T-cell (primary cell): ENCODE measurements around the gene TSPAN14. TPM values are rescaled to one million over a fixed set of nuclear protein-coding genes. Genes with fewer than 3 reads are reported as not detected.

ENCODE experiments used
- ATAC-seq, 4 experiments: fragments of 200-7000 bp in 3 of 4; fragments of 150-1000 bp in 1 of 4; cut with Tn5 transposase; replicated peaks in 1 of 4; 1 replicate in 3 of 4; 2 replicates in 1 of 4; pipeline ENCODE4 v1.10.0; 2021; ENCODE audit warnings: moderate library complexity in 3 of 4, mild to moderate bottlenecking in 2 of 4, moderate number of reproducible peaks in 1 of 4
- CTCF ChIA-PET, 2 donors: fragments of 300-600 bp; sonication (Branson Sonifier 250); formaldehyde crosslinking; loops; one replicate each; lab custom pipeline; 2022; ENCODE audit warnings: antibody characterized with exemption in 2 of 2; lab: Charles Lee
- POLR2A ChIA-PET, 2 donors: fragments of 300-600 bp; sonication (Branson Sonifier 250); formaldehyde crosslinking; loops; one replicate each; lab custom pipeline; 2022; ENCODE audit warnings: antibody characterized with exemption in 2 of 2; lab: Charles Lee
- DNase-seq, 35 experiments: peaks; one replicate each; pipeline versions ENCODE4 v3.0.0 to v3.0.0-alpha.2; 2013 to 2023
- H3K27ac ChIP-seq: one replicate; pipeline ENCODE4 v1.5.1; 2013; ENCODE audit warnings: low read length
- H3K27me3 ChIP-seq, 2 experiments: replicated peaks in 1 of 2; 1 replicate in 1 of 2; 2 replicates in 1 of 2; pipeline versions ENCODE4 v1.6.1 to v1.7.0; 2013; ENCODE audit warnings: low read length in 1 of 2, mixed read lengths in 1 of 2; ENCODE audit not compliant: control insufficient read depth in 2 of 2, insufficient read depth in 2 of 2; ENCODE audit errors: extremely low read depth in 1 of 2
- H3K36me3 ChIP-seq, 2 donors: 1 replicate in 1 of 2; 2 replicates in 1 of 2; pipeline versions ENCODE4 v1.6.1 to v1.7.0; 2013; ENCODE audit warnings: low read length in 1 of 2; ENCODE audit not compliant: control insufficient read depth in 2 of 2, insufficient read depth in 1 of 2; ENCODE audit errors: extremely low read depth in 1 of 2
- H3K4me1 ChIP-seq, 2 experiments: 1 replicate in 1 of 2; 2 replicates in 1 of 2; pipeline versions ENCODE4 v1.6.1 to v1.7.0; 2013; ENCODE audit warnings: low read length in 2 of 2, mixed read lengths in 1 of 2; ENCODE audit not compliant: insufficient read depth in 2 of 2, control insufficient read depth in 1 of 2; ENCODE audit errors: extremely low read depth in 1 of 2
- H3K4me3 ChIP-seq, 2 donors: 1 replicate in 1 of 2; 2 replicates in 1 of 2; pipeline versions ENCODE4 v1.5.1 to v1.7.0; 2013; ENCODE audit warnings: mild to moderate bottlenecking in 2 of 2, low read length in 1 of 2, moderate library complexity in 1 of 2; ENCODE audit not compliant: control insufficient read depth in 1 of 2; ENCODE audit errors: extremely low read depth in 1 of 2
- H3K9me3 ChIP-seq: 2 replicates; pipeline ENCODE4 v1.7.0; 2013
- H3K27ac Mint-ChIP-seq, 2 donors: one replicate each; pipeline ENCODE4 v1.8.0; 2020 to 2021; ENCODE audit warnings: mild to moderate bottlenecking in 2 of 2, mixed read lengths in 2 of 2
- H3K27me3 Mint-ChIP-seq, 2 donors: one replicate each; pipeline ENCODE4 v1.8.0; 2021 to 2022; ENCODE audit warnings: mixed read lengths in 2 of 2
- H3K36me3 Mint-ChIP-seq: one replicate; pipeline ENCODE4 v1.8.0; 2021; ENCODE audit warnings: mixed read lengths
- H3K4me1 Mint-ChIP-seq, 3 donors: one replicate each; pipeline ENCODE4 v1.8.0; 2020 to 2022; ENCODE audit warnings: mixed read lengths in 3 of 3, mild to moderate bottlenecking in 1 of 3
- H3K4me3 Mint-ChIP-seq, 3 donors: one replicate each; pipeline ENCODE4 v1.8.0; 2020 to 2022; ENCODE audit warnings: mild to moderate bottlenecking in 3 of 3, mixed read lengths in 3 of 3, moderate library complexity in 3 of 3
- H3K9me3 Mint-ChIP-seq, 3 donors: one replicate each; pipeline ENCODE4 v1.8.0; 2020 to 2022; ENCODE audit warnings: mixed read lengths in 3 of 3
- WGBS: methylation state at CpG from one replicate; pipeline ENCODE4 v1.1.5; 2013; ENCODE audit warnings: missing lambda C conversion rate; ENCODE audit not compliant: insufficient coverage; 5-methylcytosine and 5-hydroxymethylcytosine counted together
- total RNA-seq, 35 experiments: library from RNA in 6 of 35; stranded (reverse) in 6 of 35; fragments of 120-200 nt in 1 of 35; gene quantifications; one replicate each; pipeline versions ENCODE4 v1.2.1 to v1.2.4 and lab custom pipeline; 2013 to 2026

Gene TSPAN14
- total RNA-seq, 5 donors from 2014 or later (not counting 1 experiment from before 2014, with no cell fraction given), result 130 to 204 (median 194) TPM

DNA sequence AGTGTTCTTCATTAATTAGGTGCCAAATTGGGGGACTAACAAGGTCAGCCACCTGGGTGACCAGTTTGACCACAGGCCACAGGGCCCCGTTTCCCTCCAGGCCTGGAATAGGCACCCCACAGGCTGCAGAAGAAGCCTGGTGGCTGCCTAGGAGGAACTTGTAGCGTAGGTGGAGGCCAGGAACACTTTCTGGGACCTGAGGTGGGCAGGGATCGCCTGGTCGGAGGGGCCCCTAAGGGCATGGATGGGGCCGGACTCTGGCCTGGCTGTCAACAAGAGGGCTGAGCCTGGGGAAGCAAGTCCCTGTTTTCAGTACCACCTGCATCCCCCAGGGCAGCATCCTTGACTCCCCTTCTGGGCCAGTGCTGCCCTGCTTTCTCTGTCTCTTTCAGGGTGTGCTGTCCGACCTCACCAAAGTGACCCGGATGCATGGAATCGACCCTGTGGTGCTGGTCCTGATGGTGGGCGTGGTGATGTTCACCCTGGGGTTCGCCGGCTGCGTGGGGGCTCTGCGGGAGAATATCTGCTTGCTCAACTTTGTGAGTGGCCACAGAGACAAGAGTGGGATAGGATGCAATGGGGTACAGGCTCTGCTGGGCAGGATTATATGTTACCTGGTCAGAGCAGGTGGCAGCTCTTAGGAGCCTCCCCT, 52.9 kb downstream of the TSPAN14 start:
- Histone ChIP-seq H3K27me3 (no peaks in the 10 kb centered on the region), H3K27ac (no peak overlapping the region), H3K36me3 (peaks cover 14 to 71% of the 10 kb centered on the region in 2 donors), H3K9me3 (no peaks in the 10 kb centered on the region), H3K4me3 (no peak overlapping the region), H3K4me1 (peaks cover 36 to 74% of the 10 kb centered on the region in 2 experiments)
- POLR2A ChIA-PET, result interaction anchor here in 1 of 2 donors (0.6 kb wide), 1 partner anchor 51 kb away, joined by 3 read pairs; no protein-coding TSS in a partner anchor
- CTCF ChIA-PET, result interaction anchor here (0.5 to 7.7 kb wide), 10 partner anchors 15 to 129 kb away, joined by 3 to 109 read pairs (median 6); no protein-coding TSS in a partner anchor
- WGBS, result 97% methylated on average over 12 of the region's 13 CpGs
- peaks cover 22% of the 10 kb centered on the region for H3K36me3 Mint-ChIP-seq
- H3K27ac Mint-ChIP-seq, result peak overlapping the region in 1 of 2 donors; percentile 46
- no peaks in the 10 kb centered on the region for H3K27me3 Mint-ChIP-seq
- no peaks in the 10 kb centered on the region for H3K9me3 Mint-ChIP-seq
- no peak for DNase-seq
- H3K4me3 Mint-ChIP-seq, result no peak overlapping the region
- peaks cover 69 to 75% (median 72%) of the 10 kb centered on the region in 3 donors for H3K4me1 Mint-ChIP-seq
- no peak for ATAC-seq

DNA sequence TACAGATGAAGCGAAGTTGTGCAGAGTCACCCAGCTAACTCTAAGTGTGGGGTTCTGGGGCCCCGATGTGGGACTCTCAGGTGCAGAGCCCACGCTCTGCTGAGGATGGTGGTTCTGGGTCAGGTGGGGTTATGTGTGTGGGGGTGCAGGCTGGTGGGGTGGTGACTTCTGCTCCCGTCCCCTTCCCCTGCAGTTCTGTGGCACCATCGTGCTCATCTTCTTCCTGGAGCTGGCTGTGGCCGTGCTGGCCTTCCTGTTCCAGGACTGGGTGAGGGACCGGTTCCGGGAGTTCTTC, 54.9 kb downstream of the TSPAN14 start:
- no peaks in the 10 kb centered on the region for H3K27me3 ChIP-seq
- Mint-ChIP-seq H3K4me3 (no peak overlapping the region), H3K27me3 (no peaks in the 10 kb centered on the region), H3K27ac (peak overlapping the region in 1 of 2 donors; percentile 84), H3K36me3 (peaks cover 33% of the 10 kb centered on the region), H3K9me3 (no peaks in the 10 kb centered on the region), H3K4me1 (peaks cover 52 to 63% (median 54%) of the 10 kb centered on the region in 3 donors)
- no peak overlapping the region for H3K4me3 ChIP-seq
- ATAC-seq (no peak), DNase-seq (no peak)
- H3K36me3 ChIP-seq, result peaks cover 17 to 90% of the 10 kb centered on the region in 2 donors
- peaks cover 17 to 57% of the 10 kb centered on the region in 2 experiments for H3K4me1 ChIP-seq
- H3K27ac ChIP-seq, result no peak overlapping the region
- H3K9me3 ChIP-seq, result no peaks in the 10 kb centered on the region
- 94% methylated on average over 7 of the region's 8 CpGs for WGBS
- ChIA-PET POLR2A (no interaction called here), CTCF (interaction anchor here in 1 of 2 donors (0.5 to 7.7 kb wide), 2 partner anchors 65 to 156 kb away, joined by 3 to 109 read pairs; no protein-coding TSS in a partner anchor)

DNA sequence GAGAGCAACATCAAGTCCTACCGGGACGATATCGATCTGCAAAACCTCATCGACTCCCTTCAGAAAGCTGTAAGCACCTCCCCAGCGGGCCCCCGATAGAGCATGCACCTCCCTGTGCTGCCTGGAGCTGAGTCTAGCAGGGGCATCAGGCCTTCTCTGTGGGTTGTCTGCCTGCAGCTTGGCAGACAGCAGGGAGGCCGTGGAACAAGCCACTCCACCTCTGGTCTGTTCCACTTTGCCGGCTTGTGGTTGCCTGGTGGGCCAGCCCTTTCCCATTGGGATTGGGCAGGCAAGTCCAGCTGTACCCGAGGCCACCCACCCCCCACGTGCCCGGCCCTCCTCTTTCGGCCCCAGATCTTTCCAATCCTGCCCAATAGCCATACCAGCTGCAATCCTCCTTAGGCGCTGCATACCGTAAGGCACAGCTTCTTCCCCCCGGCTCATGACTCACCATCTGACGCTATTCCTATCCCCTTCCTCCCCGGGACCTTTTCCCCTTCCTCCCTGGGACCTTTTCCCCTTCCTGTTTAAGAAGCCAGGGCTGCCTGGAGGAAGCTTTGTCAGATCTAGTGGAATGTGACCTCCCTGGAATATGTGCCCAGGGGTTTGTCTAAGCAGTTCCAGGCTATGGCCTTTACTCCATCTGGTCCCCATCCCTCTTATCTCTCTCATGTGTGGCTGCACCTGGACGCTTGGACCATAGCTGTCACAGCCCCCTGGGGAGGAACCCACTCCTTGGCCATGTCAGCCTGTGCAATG, 55.5 kb downstream of the TSPAN14 start:
- DNase-seq (peak in 1 of 35 experiments; percentile 12), ATAC-seq (no peak)
- H3K27me3 Mint-ChIP-seq, result no peaks in the 10 kb centered on the region
- peaks cover 47 to 62% (median 49%) of the 10 kb centered on the region in 3 donors for H3K4me1 Mint-ChIP-seq
- no peak overlapping the region for H3K27ac ChIP-seq
- H3K27ac Mint-ChIP-seq, result peak overlapping the region; percentile 80 to 84
- no peaks in the 10 kb centered on the region for H3K27me3 ChIP-seq
- CTCF ChIA-PET, result interaction anchor here (1.3 to 7.7 kb wide), 4 partner anchors 65 to 131 kb away, joined by 5 to 109 read pairs (median 6); no protein-coding TSS in a partner anchor
- H3K4me3 Mint-ChIP-seq, result no peak overlapping the region
- H3K4me1 ChIP-seq, result peaks cover 12 to 51% of the 10 kb centered on the region in 2 experiments
- H3K36me3 ChIP-seq, result peaks cover 12 to 92% of the 10 kb centered on the region in 2 donors
- WGBS, result 89% methylated on average over 11 of the region's 18 CpGs
- H3K9me3 ChIP-seq, result no peaks in the 10 kb centered on the region
- no peaks in the 10 kb centered on the region for H3K9me3 Mint-ChIP-seq
- POLR2A ChIA-PET, result no interaction called here
- peaks cover 39% of the 10 kb centered on the region for H3K36me3 Mint-ChIP-seq
- H3K4me3 ChIP-seq, result no peak overlapping the region

DNA sequence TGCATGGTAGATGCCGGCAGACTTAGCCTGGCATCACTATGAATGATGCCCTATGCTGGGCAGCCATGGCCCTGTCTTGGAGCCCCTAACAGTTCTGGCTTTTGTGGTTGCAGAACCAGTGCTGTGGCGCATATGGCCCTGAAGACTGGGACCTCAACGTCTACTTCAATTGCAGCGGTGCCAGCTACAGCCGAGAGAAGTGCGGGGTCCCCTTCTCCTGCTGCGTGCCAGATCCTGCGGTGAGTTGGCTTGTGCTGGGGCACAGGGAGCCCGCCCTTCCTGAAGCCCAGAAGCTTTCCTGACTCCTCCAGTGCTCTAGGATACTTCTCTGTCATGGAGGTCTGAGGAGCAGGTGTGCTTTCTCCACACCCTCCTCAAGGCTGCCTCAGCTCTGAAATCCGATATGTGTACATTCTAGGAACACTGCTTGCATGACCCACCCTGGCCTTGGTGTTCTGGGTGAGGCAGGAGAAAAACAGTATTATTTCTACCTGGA, 58.0 kb downstream of the TSPAN14 start:
- H3K27me3 ChIP-seq, result no peaks in the 10 kb centered on the region
- H3K9me3 Mint-ChIP-seq, result no peaks in the 10 kb centered on the region
- WGBS, result 97% methylated on average over 6 of the region's 10 CpGs
- H3K27ac ChIP-seq, result peak overlapping the region; percentile 18
- H3K27ac Mint-ChIP-seq, result peak overlapping the region; percentile 88 to 92
- H3K4me3 Mint-ChIP-seq, result peak overlapping the region in 1 of 3 donors; percentile 26
- peaks cover 47% of the 10 kb centered on the region for H3K36me3 Mint-ChIP-seq
- no peak overlapping the region for H3K4me3 ChIP-seq
- ATAC-seq, result no peak
- H3K27me3 Mint-ChIP-seq, result no peaks in the 10 kb centered on the region
- DNase-seq, result no peak
- ChIA-PET POLR2A (interaction anchor here (0.7 to 0.9 kb wide), 3 partner anchors 67 to 418 kb away, joined by 3 to 6 read pairs (median 3); no protein-coding TSS in a partner anchor), CTCF (interaction anchor here (0.7 to 1.9 kb wide), 5 partner anchors 11 to 104 kb away, joined by 3 to 10 read pairs (median 3); partner anchors contain the start of gene PRXL2A (in 1 of the 2))
- H3K36me3 ChIP-seq, result peaks cover 14 to 94% of the 10 kb centered on the region in 2 donors
- no peaks in the 10 kb centered on the region for H3K9me3 ChIP-seq
- peaks cover 35 to 54% (median 39%) of the 10 kb centered on the region in 3 donors for H3K4me1 Mint-ChIP-seq
- H3K4me1 ChIP-seq, result peaks cover 3 to 31% of the 10 kb centered on the region in 2 experiments

DNA sequence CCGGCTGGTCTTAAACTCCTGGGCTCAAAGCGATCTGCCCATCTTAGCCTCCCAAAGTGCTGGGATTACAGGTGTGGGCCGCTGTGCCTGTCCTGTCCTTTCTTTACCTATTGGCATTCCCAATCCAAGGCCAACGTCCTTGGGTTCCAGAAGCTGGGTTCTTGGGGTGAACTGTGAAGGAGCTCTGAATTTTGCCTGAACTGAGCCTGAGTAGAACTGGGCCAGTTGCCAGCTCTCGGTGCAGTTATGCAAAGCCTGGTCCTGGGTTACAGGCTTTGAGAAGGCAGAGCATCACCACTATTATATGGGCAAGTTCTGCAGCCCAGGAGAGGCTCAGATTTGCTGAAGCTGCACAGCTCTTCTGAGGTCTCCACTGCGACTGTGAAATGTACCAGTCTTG, 59.0 kb downstream of the TSPAN14 start:
- H3K9me3 Mint-ChIP-seq, result no peaks in the 10 kb centered on the region
- DNase-seq, result no peak
- no peak overlapping the region for H3K4me3 ChIP-seq
- H3K36me3 Mint-ChIP-seq, result peaks cover 53% of the 10 kb centered on the region
- ChIA-PET CTCF (interaction anchor here (0.6 to 1.4 kb wide), 2 partner anchors 10 to 17 kb away, joined by 3 to 4 read pairs; no protein-coding TSS in a partner anchor), POLR2A (no interaction called here)
- peaks cover 22 to 96% of the 10 kb centered on the region in 2 donors for H3K36me3 ChIP-seq
- no peak for ATAC-seq
- peak overlapping the region in 1 of 2 donors; percentile 88 for H3K27ac Mint-ChIP-seq
- H3K9me3 ChIP-seq, result no peaks in the 10 kb centered on the region
- H3K27me3 ChIP-seq, result no peaks in the 10 kb centered on the region
- H3K4me1 Mint-ChIP-seq, result peaks cover 33 to 60% (median 35%) of the 10 kb centered on the region in 3 donors
- H3K27me3 Mint-ChIP-seq, result no peaks in the 10 kb centered on the region
- H3K27ac ChIP-seq, result no peak overlapping the region
- peaks cover 3 to 31% of the 10 kb centered on the region in 2 experiments for H3K4me1 ChIP-seq
- no peak overlapping the region for H3K4me3 Mint-ChIP-seq
- WGBS, result no CpG with 5 or more reads among the region's 6 CpGs

DNA sequence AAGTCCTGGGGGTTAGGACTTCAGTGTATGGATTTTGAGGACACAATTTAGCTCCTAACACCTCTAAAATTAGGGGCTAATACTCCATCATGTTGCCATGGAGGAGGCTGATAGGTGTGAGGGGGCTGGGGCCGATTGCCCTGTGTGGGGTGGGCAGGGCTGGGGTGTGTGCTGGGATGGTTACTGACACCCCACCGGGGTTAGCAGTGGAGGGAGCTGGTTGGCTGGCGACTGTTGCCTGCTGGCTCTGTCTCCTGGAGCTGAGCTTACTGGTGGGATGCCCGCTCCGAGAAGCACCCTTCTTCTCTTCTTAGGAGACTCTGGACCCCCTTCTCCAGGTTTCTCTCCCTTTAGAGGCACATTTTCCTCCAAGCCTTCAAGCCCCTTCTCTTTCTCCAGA, 61.4 kb downstream of the TSPAN14 start:
- Histone ChIP-seq H3K27ac (no peak overlapping the region), H3K4me3 (no peak overlapping the region), H3K4me1 (peaks cover 3 to 25% of the 10 kb centered on the region in 2 experiments), H3K36me3 (peaks cover 22 to 97% of the 10 kb centered on the region in 2 donors), H3K27me3 (no peaks in the 10 kb centered on the region), H3K9me3 (no peaks in the 10 kb centered on the region)
- H3K27me3 Mint-ChIP-seq, result no peaks in the 10 kb centered on the region
- ATAC-seq (no peak), DNase-seq (no peak)
- H3K9me3 Mint-ChIP-seq, result no peaks in the 10 kb centered on the region
- peak overlapping the region in 1 of 2 donors; percentile 49 for H3K27ac Mint-ChIP-seq
- H3K36me3 Mint-ChIP-seq, result peaks cover 63% of the 10 kb centered on the region
- no CpG with 5 or more reads among the region's 5 CpGs for WGBS
- ChIA-PET POLR2A (interaction anchor here in 1 of 2 donors (0.6 kb wide), 1 partner anchor 49 kb away, joined by 5 read pairs; no protein-coding TSS in a partner anchor), CTCF (interaction anchor here in 1 of 2 donors (0.6 to 2.6 kb wide), 2 partner anchors 10 to 56 kb away, joined by 3 to 10 read pairs; no protein-coding TSS in a partner anchor)
- no peak overlapping the region for H3K4me3 Mint-ChIP-seq
- peaks cover 28 to 57% (median 37%) of the 10 kb centered on the region in 3 donors for H3K4me1 Mint-ChIP-seq
